RWPE2 (cell line): ENCODE measurements around the gene PLOD3.
A peak's percentile ranks its signal among the peaks of the same experiment; 100 is the strongest.

ENCODE experiments used
- ATAC-seq: fragments of 200-7000 bp; cut with Tn5 transposase; 3 replicates; pipeline ENCODE4 v1.9.1; 2021; ENCODE audit warnings: low read depth
- DNase-seq: peaks from one replicate; pipeline ENCODE4 v3.0.0-alpha.2; 2020; ENCODE audit warnings: low spot score
- H3K27ac ChIP-seq: fragments of 450-650 bp; 2 replicates; pipeline ENCODE4 v1.5.1; 2017; ENCODE audit warnings: mild to moderate bottlenecking; ENCODE audit not compliant: poor library complexity, severe bottlenecking
- H3K27me3 ChIP-seq: fragments of 250-450 bp; sonication (Bioruptor Pico); 2 replicates; pipeline ENCODE4 v1.5.1; 2021; ENCODE audit warnings: mild to moderate bottlenecking, moderate library complexity; ENCODE audit not compliant: insufficient read depth, poor library complexity, severe bottlenecking
- H3K36me3 ChIP-seq: fragments of 250-450 bp; sonication (Bioruptor Pico); 2 replicates; pipeline ENCODE4 v1.5.1; 2020; ENCODE audit warnings: low read depth, mild to moderate bottlenecking, moderate library complexity
- H3K4me1 ChIP-seq: fragments of 250-450 bp; sonication (Bioruptor Pico); 2 replicates; pipeline ENCODE4 v1.5.1; 2021; ENCODE audit warnings: mild to moderate bottlenecking, moderate library complexity; ENCODE audit not compliant: insufficient read depth, poor library complexity, severe bottlenecking
- H3K4me3 ChIP-seq: fragments of 250-450 bp; sonication (Bioruptor Pico); 2 replicates; pipeline ENCODE4 v1.5.1; 2021; ENCODE audit warnings: mild to moderate bottlenecking, moderate library complexity; ENCODE audit not compliant: severe bottlenecking
- H3K9me3 ChIP-seq: fragments of 250-450 bp; sonication (Bioruptor Pico); 2 replicates; pipeline ENCODE4 v1.5.1; 2021; ENCODE audit warnings: mild to moderate bottlenecking, moderate library complexity; ENCODE audit not compliant: severe bottlenecking
- CTCF ChIP-seq: fragments of 450-650 bp; IDR thresholded peaks from one replicate; pipeline ENCODE4 v1.5.1; 2017; ENCODE audit warnings: mild to moderate bottlenecking, moderate library complexity; ENCODE audit not compliant: poor library complexity, severe bottlenecking

The PLOD3 gene

GRCh38 chr7:101185258-101185839, 32.0 kb downstream of the PLOD3 start:
- H3K9me3 ChIP-seq: no peaks in the 10 kb centered on the region
- H3K4me1 ChIP-seq: no peaks in the 10 kb centered on the region
- H3K4me3 ChIP-seq: no peak overlapping the region
- no peaks in the 10 kb centered on the region for H3K36me3 ChIP-seq
- H3K27ac ChIP-seq: no peak overlapping the region
- no peak for TF ChIP-seq CTCF
- ATAC-seq: peak; percentile 38
- H3K27me3 ChIP-seq: peaks cover 10% of the 10 kb centered on the region
- DNase-seq: no peak

GRCh38 chr7:101180130-101180755, 37.1 kb downstream of the PLOD3 start, which contains the start of gene NAT16:
Gene NAT16 (minus strand): TSS chr7:101180293. CDS start chr7:101174807, 5,486 bp downstream.
- TF ChIP-seq CTCF: no peak
- Histone ChIP-seq H3K27me3 (peaks cover 41% of the 10 kb centered on the region), H3K9me3 (no peaks in the 10 kb centered on the region), H3K4me1 (no peaks in the 10 kb centered on the region), H3K27ac (no peak within 1 kb of the TSS), H3K36me3 (no peaks in the 10 kb centered on the region), H3K4me3 (no peak within 1 kb of the TSS)
- ATAC-seq (no peak), DNase-seq (no peak)

GRCh38 chr7:101179713-101180112, 37.7 kb downstream of the PLOD3 start:
- Histone ChIP-seq H3K9me3 (no peaks in the 10 kb centered on the region), H3K4me1 (no peaks in the 10 kb centered on the region), H3K27me3 (peaks cover 43% of the 10 kb centered on the region), H3K36me3 (no peaks in the 10 kb centered on the region), H3K4me3 (no peak overlapping the region), H3K27ac (no peak overlapping the region)
- DNase-seq (no peak), ATAC-seq (no peak)
- TF ChIP-seq CTCF: no peak

GRCh38 chr7:101179117-101179516, 38.3 kb downstream of the PLOD3 start:
- no peak for ATAC-seq

More at GRCh38 chr7:101179117-101179516, 38.3 kb downstream of the PLOD3 start:
- Histone ChIP-seq H3K9me3 (no peaks in the 10 kb centered on the region), H3K27ac (no peak overlapping the region), H3K4me3 (no peak overlapping the region), H3K4me1 (no peaks in the 10 kb centered on the region), H3K27me3 (peaks cover 49% of the 10 kb centered on the region), H3K36me3 (no peaks in the 10 kb centered on the region)
- no peak for TF ChIP-seq CTCF
- no peak for DNase-seq
